ENCODE results near the gene NTRK2. TPM values are rescaled to one million over a fixed set of nuclear protein-coding genes. Genes with fewer than 3 reads are reported as not detected.
A peak's percentile ranks its signal among the peaks of the same experiment; 100 is the strongest.

NTRK2 gene
- total RNA-seq, 6 donors from 2014 or later = 0.30 to 16.8 (median 2.6) TPM

DNA sequence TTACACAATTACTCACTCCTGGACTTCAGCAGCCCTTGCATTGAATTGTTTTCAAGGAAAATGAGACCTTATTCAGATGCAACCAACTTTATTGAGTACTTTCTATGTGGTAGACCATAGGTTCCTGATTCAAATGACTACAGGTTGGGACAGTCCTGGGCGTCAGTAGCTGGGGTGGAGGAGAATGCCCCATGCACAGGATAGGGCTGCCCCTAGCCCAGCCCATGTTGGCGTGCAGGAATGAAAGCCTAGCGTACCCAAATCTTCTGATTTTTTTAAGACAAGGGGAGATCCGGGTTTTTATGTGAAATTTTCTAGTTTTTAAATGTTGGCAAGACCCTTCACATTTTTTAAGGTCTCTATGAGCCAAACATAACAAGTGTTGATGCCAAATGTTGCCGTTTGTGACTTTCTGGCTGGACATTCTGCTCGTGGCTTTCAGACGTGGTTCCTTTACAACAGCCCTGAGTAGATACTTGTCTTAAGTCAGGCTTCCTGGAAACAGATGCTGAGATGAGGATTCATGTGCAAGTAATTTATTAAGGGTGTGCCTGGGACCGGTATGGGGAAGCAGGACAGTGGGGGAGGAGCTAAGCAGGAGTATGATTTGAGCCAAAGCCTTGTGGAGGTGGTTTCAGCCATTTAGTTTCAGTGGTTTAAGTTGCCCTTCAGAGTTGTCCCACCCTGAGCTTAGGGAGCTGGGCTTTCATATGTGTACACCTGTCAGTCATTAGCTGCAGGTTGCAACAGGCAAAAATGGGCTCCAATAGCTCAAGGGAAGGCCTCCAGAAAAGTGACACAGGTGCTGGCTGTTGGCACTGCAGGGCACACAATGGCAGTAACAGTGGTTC, 154.1 kb downstream of the NTRK2 start:
- Histone ChIP-seq H3K9me3 (no peaks in the 10 kb centered on the region), H3K4me1 (no peaks in the 10 kb centered on the region), H3K36me3 (no peaks in the 10 kb centered on the region), H3K27me3 (no peaks in the 10 kb centered on the region), H3K4me3 (no peak overlapping the region), H3K27ac (no peak overlapping the region)
- TF ChIP-seq POLR2A (IDR thresholded peaks at IDR 0.05) = no peak
- no peak for TF ChIP-seq EP300 (IDR thresholded peaks at IDR 0.05)
- TF ChIP-seq, protein P1, sequence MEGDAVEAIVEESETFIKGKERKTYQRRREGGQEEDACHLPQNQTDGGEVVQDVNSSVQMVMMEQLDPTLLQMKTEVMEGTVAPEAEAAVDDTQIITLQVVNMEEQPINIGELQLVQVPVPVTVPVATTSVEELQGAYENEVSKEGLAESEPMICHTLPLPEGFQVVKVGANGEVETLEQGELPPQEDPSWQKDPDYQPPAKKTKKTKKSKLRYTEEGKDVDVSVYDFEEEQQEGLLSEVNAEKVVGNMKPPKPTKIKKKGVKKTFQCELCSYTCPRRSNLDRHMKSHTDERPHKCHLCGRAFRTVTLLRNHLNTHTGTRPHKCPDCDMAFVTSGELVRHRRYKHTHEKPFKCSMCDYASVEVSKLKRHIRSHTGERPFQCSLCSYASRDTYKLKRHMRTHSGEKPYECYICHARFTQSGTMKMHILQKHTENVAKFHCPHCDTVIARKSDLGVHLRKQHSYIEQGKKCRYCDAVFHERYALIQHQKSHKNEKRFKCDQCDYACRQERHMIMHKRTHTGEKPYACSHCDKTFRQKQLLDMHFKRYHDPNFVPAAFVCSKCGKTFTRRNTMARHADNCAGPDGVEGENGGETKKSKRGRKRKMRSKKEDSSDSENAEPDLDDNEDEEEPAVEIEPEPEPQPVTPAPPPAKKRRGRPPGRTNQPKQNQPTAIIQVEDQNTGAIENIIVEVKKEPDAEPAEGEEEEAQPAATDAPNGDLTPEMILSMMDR (IDR thresholded peaks at IDR 0.05) = no peak
- no peak for TF ChIP-seq POLR2AphosphoS5 (IDR thresholded peaks at IDR 0.05)
- peak; percentile 19 to 45 for ATAC-seq (ENCODE audit: low FRiP score in 2 of 2)
- no peak for DNase-seq
- 64 to 66% methylated on average over 8 of the region's 8 CpGs for WGBS, 2 donors

DNA sequence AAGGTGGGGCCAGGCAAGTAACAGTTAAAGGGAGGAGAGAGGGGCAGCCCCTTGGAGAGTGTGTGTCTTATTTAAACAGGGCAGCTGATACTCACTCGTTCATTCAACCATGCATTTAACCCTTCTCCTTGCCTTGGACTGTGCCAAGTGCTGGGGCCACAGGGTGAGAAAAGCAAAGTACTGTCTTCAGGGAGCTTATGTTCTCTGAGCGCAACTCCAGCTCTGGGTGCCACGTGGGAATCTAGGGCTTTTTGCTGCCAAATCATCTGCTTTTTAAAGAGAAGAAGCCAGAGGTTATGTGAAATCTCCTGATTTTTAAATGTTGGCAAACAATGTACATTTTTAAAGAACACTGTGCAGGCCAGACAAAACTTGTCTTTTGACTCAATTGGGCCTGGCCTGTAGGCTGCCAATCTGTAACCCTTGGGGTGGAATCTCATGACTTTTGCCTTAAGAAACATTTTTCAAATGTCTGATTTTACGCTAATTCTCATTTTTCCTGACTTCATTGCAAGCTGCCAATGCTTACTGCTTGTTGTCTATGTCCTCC, 157.8 kb downstream of the NTRK2 start:
- Histone ChIP-seq H3K27ac (no peak overlapping the region), H3K27me3 (no peaks in the 10 kb centered on the region), H3K4me1 (no peaks in the 10 kb centered on the region), H3K36me3 (no peaks in the 10 kb centered on the region), H3K4me3 (no peak overlapping the region), H3K9me3 (no peaks in the 10 kb centered on the region)
- TF ChIP-seq POLR2A (IDR thresholded peaks at IDR 0.05) = no peak
- TF ChIP-seq EP300 (IDR thresholded peaks at IDR 0.05) = no peak
- TF ChIP-seq, protein P1 (IDR thresholded peaks at IDR 0.05) = no peak
- no peak for TF ChIP-seq POLR2AphosphoS5 (IDR thresholded peaks at IDR 0.05)
- 63 to 76% methylated on average over 4 of the region's 4 CpGs for WGBS, 2 donors
- DNase-seq (no peak), ATAC-seq (ENCODE audit: low FRiP score in 2 of 2) (no peak)

DNA sequence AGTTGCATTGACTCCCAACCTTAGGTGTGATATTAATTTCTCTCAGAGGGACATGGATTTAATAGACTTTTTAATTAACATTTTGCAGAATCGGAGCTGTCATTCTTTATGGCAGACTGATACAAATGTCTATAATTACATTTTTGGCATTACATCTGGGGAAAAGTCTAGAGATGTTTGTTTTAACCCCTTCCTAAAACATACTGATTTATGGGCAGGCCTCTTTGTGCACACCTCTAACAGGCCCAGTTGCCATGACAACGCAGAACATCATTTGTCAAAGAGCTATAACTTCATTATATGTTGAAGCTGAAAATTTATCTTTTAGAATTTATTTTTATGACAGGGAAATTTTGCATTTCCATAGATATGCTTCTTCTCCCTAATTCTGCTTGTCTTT, 158.5 kb downstream of the NTRK2 start:
- TF ChIP-seq, protein P1 (IDR thresholded peaks at IDR 0.05) = no peak
- TF ChIP-seq EP300 (IDR thresholded peaks at IDR 0.05) (no peak), POLR2A (IDR thresholded peaks at IDR 0.05) (no peak), POLR2AphosphoS5 (IDR thresholded peaks at IDR 0.05) (no peak)
- Histone ChIP-seq H3K9me3 (no peaks in the 10 kb centered on the region), H3K4me3 (no peak overlapping the region), H3K4me1 (no peaks in the 10 kb centered on the region), H3K27ac (no peak overlapping the region), H3K36me3 (no peaks in the 10 kb centered on the region), H3K27me3 (no peaks in the 10 kb centered on the region)
- WGBS, 2 donors = 91 to 100% methylated on average over 2 of the region's 2 CpGs
- no peak for DNase-seq
- ATAC-seq (ENCODE audit: low FRiP score in 2 of 2) = no peak

DNA sequence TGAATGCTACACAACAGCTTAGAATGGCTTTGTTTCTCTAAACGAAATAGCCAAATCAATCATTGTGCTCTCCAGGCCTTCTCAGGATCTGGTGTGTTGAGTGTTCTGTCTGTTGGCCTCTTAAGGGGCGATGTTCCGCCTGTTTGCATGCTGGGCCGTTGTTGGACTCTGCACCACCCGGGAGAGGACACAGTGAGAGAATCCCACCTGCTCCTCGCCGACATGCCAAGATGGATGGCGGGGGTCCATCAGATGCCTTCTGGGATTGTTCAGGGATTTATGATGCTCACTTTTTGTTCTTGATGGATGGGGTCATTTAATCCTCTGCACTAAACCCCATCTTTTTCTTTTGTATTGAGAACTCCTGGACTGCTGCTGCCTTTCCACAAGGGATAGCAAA, 159.9 kb downstream of the NTRK2 start:
- no peaks in the 10 kb centered on the region for H3K4me1 ChIP-seq
- TF ChIP-seq, protein P1 (IDR thresholded peaks at IDR 0.05) = no peak
- TF ChIP-seq POLR2A (IDR thresholded peaks at IDR 0.05) (no peak), EP300 (IDR thresholded peaks at IDR 0.05) (no peak), POLR2AphosphoS5 (IDR thresholded peaks at IDR 0.05) (no peak)
- H3K36me3 ChIP-seq = no peaks in the 10 kb centered on the region
- no peak overlapping the region for H3K27ac ChIP-seq
- no peak for DNase-seq
- ATAC-seq (ENCODE audit: low FRiP score in 2 of 2) = no peak
- no peaks in the 10 kb centered on the region for H3K9me3 ChIP-seq
- H3K4me3 ChIP-seq = no peak overlapping the region
- WGBS, 2 donors = 91 to 94% methylated on average over 8 of the region's 8 CpGs
- no peaks in the 10 kb centered on the region for H3K27me3 ChIP-seq

All from upper lobe of left lung (tissue), 6 donors.